ENCODE measurements around the gene MT1M. TPM values are rescaled to one million over a fixed set of nuclear protein-coding genes. Genes with fewer than 3 reads are reported as not detected.

MT1M gene
- total and polyA plus RNA-seq, 4 experiments from 2014 or later = not detected

- H3K4me3 ChIP-seq (ENCODE audit: low read length in 2 of 2) = no peak overlapping the region
- no peaks in the 10 kb centered on the region for H3K9me3 Mint-ChIP-seq
- no peak for DNase-seq
- ChIA-PET CTCF (ENCODE audit: partially characterized antibody) (no interaction called here), POLR2A (ENCODE audit: partially characterized antibody) (no interaction called here)
- H3K9me3 ChIP-seq (ENCODE audit: control insufficient read depth in 1 of 2, low read length in 2 of 2) = no peaks in the 10 kb centered on the region
- H3K4me1 Mint-ChIP-seq = peaks cover 9 to 41% (median 17%) of the 10 kb centered on the region in 4 donors
- H3K27me3 Mint-ChIP-seq = peaks cover 42 to 67% of the 10 kb centered on the region in 2 donors
- no peak overlapping the region for H3K27ac ChIP-seq (ENCODE audit: low read depth, low read length)
- no peaks in the 10 kb centered on the region for H3K36me3 ChIP-seq (ENCODE audit: insufficient read depth, low read length)
- H3K36me3 Mint-ChIP-seq = no peaks in the 10 kb centered on the region
- peaks cover 35% of the 10 kb centered on the region for H3K27me3 ChIP-seq (ENCODE audit: insufficient read depth, low read length)
- H3K4me1 ChIP-seq (ENCODE audit: insufficient read depth, low read length) = peaks cover 24% of the 10 kb centered on the region
- H3K4me3 Mint-ChIP-seq = peak overlapping the region; percentile 24 to 82 (median 68)
- H3K27ac Mint-ChIP-seq = no peak overlapping the region
- intact Hi-C loops (cut with micrococcal nuclease) = no loop called here
Observed at GRCh38 chr16:56631832-56632155, 665 bp upstream of the MT1M start.

- H3K4me3 ChIP-seq (ENCODE audit: low read length in 2 of 2) = no peak overlapping the region
- peaks cover 51 to 74% of the 10 kb centered on the region in 2 donors for H3K27me3 Mint-ChIP-seq
- H3K4me3 Mint-ChIP-seq = peak overlapping the region in 7 of 8 donors; percentile 17 to 71 (median 55)
- intact Hi-C loops (cut with micrococcal nuclease) = no loop called here
- ChIA-PET POLR2A (ENCODE audit: partially characterized antibody) (no interaction called here), CTCF (ENCODE audit: partially characterized antibody) (interaction anchor here (0.9 to 1.2 kb wide), 2 partner anchors 9 to 11 kb away, joined by 3 read pairs; no protein-coding TSS in a partner anchor)
- H3K4me1 Mint-ChIP-seq = peaks cover 12 to 52% (median 21%) of the 10 kb centered on the region in 4 donors
- no peak overlapping the region for H3K27ac Mint-ChIP-seq
- no peaks in the 10 kb centered on the region for H3K9me3 ChIP-seq (ENCODE audit: control insufficient read depth in 1 of 2, low read length in 2 of 2)
- H3K36me3 Mint-ChIP-seq = no peaks in the 10 kb centered on the region
- H3K27me3 ChIP-seq (ENCODE audit: insufficient read depth, low read length) = peaks cover 40% of the 10 kb centered on the region
- no peak overlapping the region for H3K27ac ChIP-seq (ENCODE audit: low read depth, low read length)
- H3K9me3 Mint-ChIP-seq = no peaks in the 10 kb centered on the region
- no peak for DNase-seq
- no peaks in the 10 kb centered on the region for H3K36me3 ChIP-seq (ENCODE audit: insufficient read depth, low read length)
- H3K4me1 ChIP-seq (ENCODE audit: insufficient read depth, low read length) = peaks cover 26% of the 10 kb centered on the region
Observed at GRCh38 chr16:56632848-56633365, 448 bp downstream of the MT1M start.

GRCh38 chr16:56633535-56633934, 1.1 kb downstream of the MT1M start:
- no peaks in the 10 kb centered on the region for H3K36me3 ChIP-seq (ENCODE audit: insufficient read depth, low read length)
- no peaks in the 10 kb centered on the region for H3K9me3 ChIP-seq (ENCODE audit: control insufficient read depth in 1 of 2, low read length in 2 of 2)
- Mint-ChIP-seq H3K9me3 (no peaks in the 10 kb centered on the region), H3K4me3 (peak overlapping the region in 2 of 8 donors; percentile 15 to 46), H3K27ac (peak overlapping the region in 1 of 7 donors; percentile 19), H3K4me1 (peaks cover 14 to 55% (median 24%) of the 10 kb centered on the region in 4 donors), H3K36me3 (no peaks in the 10 kb centered on the region), H3K27me3 (peaks cover 55 to 75% of the 10 kb centered on the region in 2 donors)
- peaks cover 27% of the 10 kb centered on the region for H3K4me1 ChIP-seq (ENCODE audit: insufficient read depth, low read length)
- no peak overlapping the region for H3K4me3 ChIP-seq (ENCODE audit: low read length in 2 of 2)
- H3K27ac ChIP-seq (ENCODE audit: low read depth, low read length) = no peak overlapping the region
- ChIA-PET POLR2A (ENCODE audit: partially characterized antibody) (interaction anchor here (1.3 kb wide), 1 partner anchor 24 kb away, joined by 4 read pairs; the partner anchor contains the start of gene MT1F), CTCF (ENCODE audit: partially characterized antibody) (interaction anchor here (0.9 to 1.2 kb wide), 2 partner anchors 9 to 10 kb away, joined by 3 read pairs; no protein-coding TSS in a partner anchor)
- intact Hi-C loops (cut with micrococcal nuclease) = no loop called here
- peaks cover 46% of the 10 kb centered on the region for H3K27me3 ChIP-seq (ENCODE audit: insufficient read depth, low read length)
- no peak for DNase-seq

- ChIA-PET POLR2A (ENCODE audit: partially characterized antibody) (interaction anchor here (0.6 to 1.3 kb wide), 2 partner anchors 9 to 23 kb away, joined by 3 to 4 read pairs; partner anchors contain the start of gene MT1F), CTCF (ENCODE audit: partially characterized antibody) (interaction anchor here (1.0 kb wide), 1 partner anchor 11 kb away, joined by 3 read pairs; no protein-coding TSS in a partner anchor)
- DNase-seq = no peak
- H3K27ac ChIP-seq (ENCODE audit: low read depth, low read length) = no peak overlapping the region
- Mint-ChIP-seq H3K27ac (peak overlapping the region in 1 of 7 donors; percentile 22), H3K4me1 (peaks cover 15 to 55% (median 25%) of the 10 kb centered on the region in 4 donors), H3K9me3 (no peaks in the 10 kb centered on the region), H3K36me3 (no peaks in the 10 kb centered on the region), H3K4me3 (peak overlapping the region; percentile 43 to 81 (median 68)), H3K27me3 (peaks cover 63 to 80% of the 10 kb centered on the region in 2 donors)
- intact Hi-C loops (cut with micrococcal nuclease) = no loop called here
- H3K9me3 ChIP-seq (ENCODE audit: control insufficient read depth in 1 of 2, low read length in 2 of 2) = no peaks in the 10 kb centered on the region
- peaks cover 27% of the 10 kb centered on the region for H3K4me1 ChIP-seq (ENCODE audit: insufficient read depth, low read length)
- H3K27me3 ChIP-seq (ENCODE audit: insufficient read depth, low read length) = peaks cover 57% of the 10 kb centered on the region
- no peak overlapping the region for H3K4me3 ChIP-seq (ENCODE audit: low read length in 2 of 2)
- no peaks in the 10 kb centered on the region for H3K36me3 ChIP-seq (ENCODE audit: insufficient read depth, low read length)
Observed at GRCh38 chr16:56634715-56635440, 2.4 kb downstream of the MT1M start.

GRCh38 chr16:56635441-56635967, 3.0 kb downstream of the MT1M start:
- Mint-ChIP-seq H3K4me1 (peaks cover 15 to 55% (median 25%) of the 10 kb centered on the region in 4 donors), H3K9me3 (no peaks in the 10 kb centered on the region), H3K36me3 (no peaks in the 10 kb centered on the region), H3K4me3 (peak overlapping the region in 6 of 8 donors; percentile 39 to 77 (median 56)), H3K27ac (no peak overlapping the region), H3K27me3 (peaks cover 67 to 79% of the 10 kb centered on the region in 2 donors)
- DNase-seq = no peak
- Histone ChIP-seq H3K4me1 (ENCODE audit: insufficient read depth, low read length) (peaks cover 27% of the 10 kb centered on the region), H3K27ac (ENCODE audit: low read depth, low read length) (no peak overlapping the region), H3K27me3 (ENCODE audit: insufficient read depth, low read length) (peaks cover 57% of the 10 kb centered on the region), H3K4me3 (ENCODE audit: low read length in 2 of 2) (no peak overlapping the region), H3K9me3 (ENCODE audit: control insufficient read depth in 1 of 2, low read length in 2 of 2) (no peaks in the 10 kb centered on the region), H3K36me3 (ENCODE audit: insufficient read depth, low read length) (no peaks in the 10 kb centered on the region)
- CTCF ChIA-PET (ENCODE audit: partially characterized antibody) = no interaction called here
- intact Hi-C loops (cut with micrococcal nuclease) = no loop called here
- POLR2A ChIA-PET (ENCODE audit: partially characterized antibody) = no interaction called here

- no peaks in the 10 kb centered on the region for H3K9me3 Mint-ChIP-seq
- no peak overlapping the region for H3K4me3 ChIP-seq (ENCODE audit: low read length in 2 of 2)
- no peaks in the 10 kb centered on the region for H3K36me3 Mint-ChIP-seq
- peaks cover 26% of the 10 kb centered on the region for H3K4me1 ChIP-seq (ENCODE audit: insufficient read depth, low read length)
- no peaks in the 10 kb centered on the region for H3K9me3 ChIP-seq (ENCODE audit: control insufficient read depth in 1 of 2, low read length in 2 of 2)
- POLR2A ChIA-PET (ENCODE audit: partially characterized antibody) = interaction anchor here (1.2 kb wide), 1 partner anchor 12 kb away, joined by 4 read pairs; the partner anchor contains the start of gene MT1E
- no peak overlapping the region for H3K27ac ChIP-seq (ENCODE audit: low read depth, low read length)
- no peaks in the 10 kb centered on the region for H3K36me3 ChIP-seq (ENCODE audit: insufficient read depth, low read length)
- peaks cover 49% of the 10 kb centered on the region for H3K27me3 ChIP-seq (ENCODE audit: insufficient read depth, low read length)
- CTCF ChIA-PET (ENCODE audit: partially characterized antibody) = no interaction called here
- H3K4me1 Mint-ChIP-seq = peaks cover 14 to 52% (median 23%) of the 10 kb centered on the region in 4 donors
- no peak for DNase-seq
- intact Hi-C loops (cut with micrococcal nuclease) = no loop called here
- H3K27me3 Mint-ChIP-seq = peaks cover 55 to 72% of the 10 kb centered on the region in 2 donors
- peak overlapping the region in 3 of 8 donors; percentile 10 to 17 (median 15) for H3K4me3 Mint-ChIP-seq
- no peak overlapping the region for H3K27ac Mint-ChIP-seq
Observed at GRCh38 chr16:56636616-56637413, 4.4 kb downstream of the MT1M start.

Measured in CD4-positive, alpha-beta memory T cell (primary cell).